H9 (cell line): ENCODE results near the gene GFER. TPM values are rescaled to one million over a fixed set of nuclear protein-coding genes. Genes with fewer than 3 reads are reported as not detected.
A peak's percentile ranks its signal among the peaks of the same experiment; 100 is the strongest.

Experiments used
- DNase-seq: peaks from one replicate; pipeline ENCODE4 v3.0.0-alpha.2; 2017
- H2AFZ ChIP-seq: one replicate; pipeline ENCODE4 v1.6.1; 2013; ENCODE audit warnings: mild to moderate bottlenecking, low read length, control low read depth, moderate library complexity
- H2AK5ac ChIP-seq: 2 replicates; pipeline ENCODE4 v1.6.1; 2013; ENCODE audit warnings: low read length, control low read depth, mixed read lengths; ENCODE audit not compliant: insufficient read length
- H2BK120ac ChIP-seq: one replicate; pipeline ENCODE4 v1.6.1; 2013; ENCODE audit warnings: low read depth, mild to moderate bottlenecking, low read length, control low read depth, inconsistent platforms; ENCODE audit not compliant: poor library complexity, severe bottlenecking
- H2BK12ac ChIP-seq: 2 replicates; pipeline ENCODE4 v1.6.1; 2013; ENCODE audit warnings: low read length, control low read depth, mixed read lengths, low read depth; ENCODE audit not compliant: insufficient read length
- H2BK15ac ChIP-seq: 2 replicates; pipeline ENCODE4 v1.6.1; 2013; ENCODE audit warnings: low read depth, low read length, control low read depth
- H2BK20ac ChIP-seq: one replicate; pipeline ENCODE4 v1.6.1; 2013; ENCODE audit warnings: low read depth, mild to moderate bottlenecking, low read length, control low read depth, inconsistent platforms; ENCODE audit not compliant: poor library complexity, severe bottlenecking
- H2BK5ac ChIP-seq: 2 replicates; pipeline ENCODE4 v1.6.1; 2013; ENCODE audit warnings: low read length, control low read depth, mixed read lengths; ENCODE audit not compliant: insufficient read length
- H3K14ac ChIP-seq: 2 replicates; pipeline ENCODE4 v1.6.1; 2013; ENCODE audit warnings: low read length, control low read depth; ENCODE audit not compliant: insufficient read depth
- H3K18ac ChIP-seq: 2 replicates; pipeline ENCODE4 v1.6.1; 2013; ENCODE audit warnings: low read depth, mild to moderate bottlenecking, mixed read lengths, low read length, control low read depth; ENCODE audit not compliant: insufficient read length
- H3K23ac ChIP-seq: 2 replicates; pipeline ENCODE4 v1.6.1; 2013; ENCODE audit warnings: low read length, control low read depth, mixed read lengths, low read depth; ENCODE audit not compliant: insufficient read length
- H3K23me2 ChIP-seq: 2 replicates; pipeline ENCODE4 v1.6.1; 2013; ENCODE audit warnings: low read depth, mild to moderate bottlenecking, mixed read lengths, low read length, control low read depth; ENCODE audit not compliant: insufficient read length, poor library complexity, severe bottlenecking
- H3K27ac ChIP-seq: 2 replicates; pipeline ENCODE4 v1.5.1; 2013; ENCODE audit warnings: low read length, control low read depth, mixed read lengths, low read depth; ENCODE audit not compliant: insufficient read length
- H3K27me3 ChIP-seq: 2 replicates; pipeline ENCODE4 v1.6.1; 2013; ENCODE audit warnings: low read length, control low read depth, inconsistent platforms; ENCODE audit not compliant: insufficient read depth
- H3K4ac ChIP-seq: 2 replicates; pipeline ENCODE4 v1.6.1; 2013; ENCODE audit warnings: low read depth, mild to moderate bottlenecking, control low read depth, inconsistent platforms, low read length, moderate library complexity
- H3K4me1 ChIP-seq: 2 replicates; pipeline ENCODE4 v1.6.1; 2013; ENCODE audit warnings: low read length, control low read depth, inconsistent platforms; ENCODE audit not compliant: insufficient read depth
- H3K4me2 ChIP-seq: 2 replicates; pipeline ENCODE4 v1.6.1; 2013; ENCODE audit warnings: low read length, control low read depth, mixed read lengths; ENCODE audit not compliant: insufficient read length, insufficient read depth
- H3K56ac ChIP-seq: 2 replicates; pipeline ENCODE4 v1.6.1; 2013; ENCODE audit warnings: low read depth, mild to moderate bottlenecking, mixed read lengths, low read length, control low read depth; ENCODE audit not compliant: insufficient read length
- H3K79me1 ChIP-seq: 2 replicates; pipeline ENCODE4 v1.6.1; 2013; ENCODE audit warnings: low read depth, mild to moderate bottlenecking, moderate library complexity, low read length, control low read depth, inconsistent platforms; ENCODE audit not compliant: insufficient read depth, poor library complexity, severe bottlenecking
- H3K79me2 ChIP-seq: 2 replicates; pipeline ENCODE4 v1.6.1; 2013; ENCODE audit warnings: low read length, control low read depth, inconsistent platforms; ENCODE audit not compliant: insufficient read depth
- H3K9ac ChIP-seq: 2 replicates; pipeline ENCODE4 v1.6.1; 2013; ENCODE audit warnings: low read length, control low read depth, mixed read lengths; ENCODE audit not compliant: insufficient read length; ENCODE audit errors: extremely low read depth
- H3K9me3 ChIP-seq: one replicate; pipeline ENCODE4 v1.6.1; 2013; ENCODE audit warnings: low read depth, low read length, inconsistent platforms; ENCODE audit not compliant: control insufficient read depth
- H3T11ph ChIP-seq: one replicate; pipeline ENCODE4 v1.6.1; 2013; ENCODE audit warnings: mild to moderate bottlenecking, low read length, control low read depth, inconsistent platforms
- H4K20me1 ChIP-seq: one replicate; pipeline ENCODE4 v1.6.1; 2013; ENCODE audit not compliant: control insufficient read depth, insufficient read length, insufficient read depth
- H4K5ac ChIP-seq: 2 replicates; pipeline ENCODE4 v1.6.1; 2013; ENCODE audit warnings: low read depth, mild to moderate bottlenecking, mixed read lengths, low read length, control low read depth; ENCODE audit not compliant: insufficient read length
- H4K8ac ChIP-seq: replicated peaks from 2 replicates; pipeline ENCODE4 v1.6.1; 2013; ENCODE audit warnings: low read length, control low read depth, mixed read lengths, low read depth; ENCODE audit not compliant: insufficient read length
- H4K91ac ChIP-seq: 2 replicates; pipeline ENCODE4 v1.6.1; 2013; ENCODE audit warnings: low read depth, mild to moderate bottlenecking, moderate library complexity, mixed read lengths, low read length, control low read depth; ENCODE audit not compliant: insufficient read length
- H3K27ac Mint-ChIP-seq, 3 experiments: 2 replicates in 2 of 3; 3 replicates in 1 of 3; pipeline ENCODE4 v1.8.0; 2020 to 2021; ENCODE audit warnings: mixed read lengths in 3 of 3, mild to moderate bottlenecking in 1 of 3, moderate library complexity in 1 of 3
- H3K27me3 Mint-ChIP-seq: 2 replicates; pipeline ENCODE4 v1.8.0; 2021; ENCODE audit warnings: low read depth, mild to moderate bottlenecking, moderate library complexity, mixed read lengths
- H3K36me3 Mint-ChIP-seq, 3 experiments: 2 replicates in 2 of 3; 3 replicates in 1 of 3; pipeline ENCODE4 v1.8.0; 2020 to 2021; ENCODE audit warnings: low read depth in 3 of 3, mixed read lengths in 3 of 3; ENCODE audit not compliant: insufficient read depth in 1 of 3
- H3K4me1 Mint-ChIP-seq, 2 experiments: 2 replicates each; pipeline ENCODE4 v1.8.0; 2020; ENCODE audit warnings: mixed read lengths in 2 of 2
- H3K4me3 Mint-ChIP-seq, 2 experiments: 2 replicates in 1 of 2; 3 replicates in 1 of 2; pipeline ENCODE4 v1.8.0; 2020 to 2021; ENCODE audit warnings: mild to moderate bottlenecking in 2 of 2, mixed read lengths in 2 of 2, moderate library complexity in 1 of 2
- H3K9me3 Mint-ChIP-seq, 2 experiments: 2 replicates in 1 of 2; 3 replicates in 1 of 2; pipeline ENCODE4 v1.8.0; 2020; ENCODE audit warnings: mild to moderate bottlenecking in 2 of 2, mixed read lengths in 2 of 2, moderate library complexity in 1 of 2
- WGBS: extraction: QIAGEN DNeasy Blood & Tissue Kit; methylation state at CpG from one replicate; pipeline ENCODE4 v1.1.7; 2013; ENCODE audit warnings: missing lambda C conversion rate, low lambda C conversion rate, mixed read lengths; ENCODE audit not compliant: insufficient read length; ENCODE audit errors: extremely low coverage; 5-methylcytosine and 5-hydroxymethylcytosine counted together
- total RNA-seq: library from RNA; stranded (reverse); gene quantifications from 2 replicates; pipeline ENCODE4 v1.2.1, GENCODE V29; 2021
- TF ChIP-seq, protein P1 (sequence below): fragments of 200-600 bp; sonication (generic); conservative IDR thresholded peaks from 3 replicates; pipeline ENCODE4 v1.8.0; 2021; ENCODE audit warnings: antibody characterized with exemption, mild to moderate bottlenecking

Gene GFER
- total RNA-seq, 1 experiment from 2014 or later: 49.1 TPM

DNA sequence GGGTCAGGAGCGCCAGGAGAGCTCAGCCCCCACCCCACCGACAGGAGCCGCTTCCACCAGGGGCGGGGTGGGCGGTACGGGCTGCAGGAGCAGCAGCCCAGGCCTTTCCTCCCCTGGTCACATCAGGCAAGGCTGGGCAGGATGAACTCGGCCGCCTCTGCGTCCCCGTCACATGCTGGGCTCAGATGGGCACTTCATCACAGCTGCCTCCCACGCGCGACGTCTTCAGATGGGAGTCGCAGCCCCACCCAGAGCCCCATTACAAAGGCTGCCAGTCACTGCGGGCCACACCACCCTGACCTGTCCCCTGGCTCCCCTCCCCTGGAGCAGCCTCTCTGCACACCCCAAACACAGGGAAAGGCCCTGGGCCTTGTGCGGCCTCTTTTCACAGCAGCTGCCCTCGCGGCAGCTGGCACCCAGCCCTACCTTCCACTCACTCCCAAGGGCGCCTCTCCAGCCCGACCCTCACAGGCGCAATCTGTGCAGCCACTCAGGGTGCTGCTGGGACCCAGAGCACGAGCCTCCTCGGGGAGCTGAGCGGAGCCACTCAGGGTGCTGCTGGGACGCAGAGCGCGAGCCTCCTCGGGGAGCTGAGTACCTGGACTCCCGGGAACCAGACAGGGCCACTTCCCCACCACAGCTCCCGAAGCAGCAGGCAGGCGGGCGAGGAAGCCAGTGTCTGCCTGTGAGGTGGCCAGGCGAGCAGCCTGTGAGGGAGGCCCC lies 21.0 kb downstream of the GFER start:
- Histone ChIP-seq H2AK5ac (no peak overlapping the region), H2BK5ac (no peak overlapping the region), H3K18ac (no peak overlapping the region), H3K14ac (no peak overlapping the region), H4K8ac (no peak overlapping the region), H2AFZ (no peak overlapping the region), H3K4me1 (peaks cover 2% of the 10 kb centered on the region; the same call in 1 of the 2 replicates), H2BK12ac (no peak overlapping the region), H4K91ac (no peak overlapping the region), H3K56ac (no peak overlapping the region), H3K4me2 (no peak overlapping the region), H3K23ac (no peak overlapping the region), H3K9me3 (no peaks in the 10 kb centered on the region), H2BK15ac (no peak overlapping the region), H4K5ac (no peak overlapping the region), H3K23me2 (peaks cover 6% of the 10 kb centered on the region), H4K20me1 (no peaks in the 10 kb centered on the region), H3K27me3 (no peaks in the 10 kb centered on the region), H3K79me1 (peaks cover 24% of the 10 kb centered on the region), H3K9ac (no peak overlapping the region), H2BK120ac (no peak overlapping the region), H2BK20ac (no peak overlapping the region), H3K79me2 (peaks cover 26% of the 10 kb centered on the region; the same call in 1 of the 2 replicates), H3T11ph (no peak overlapping the region), H3K4ac (no peak overlapping the region), H3K27ac (no peak overlapping the region)
- WGBS: no CpG with 5 or more reads among the region's 34 CpGs
- Mint-ChIP-seq H3K27me3 (no peaks in the 10 kb centered on the region), H3K9me3 (no peaks in the 10 kb centered on the region; a peak in 1 of 5 replicates), H3K4me3 (no peak overlapping the region), H3K4me1 (peaks cover 18 to 30% of the 10 kb centered on the region in 2 experiments), H3K36me3 (peaks cover 18 to 39% (median 38%) of the 10 kb centered on the region in 3 experiments), H3K27ac (peak overlapping the region in 1 of 3 experiments; percentile 28; a peak in 1 of 7 replicates)
- no peak for DNase-seq
- TF ChIP-seq, protein P1, sequence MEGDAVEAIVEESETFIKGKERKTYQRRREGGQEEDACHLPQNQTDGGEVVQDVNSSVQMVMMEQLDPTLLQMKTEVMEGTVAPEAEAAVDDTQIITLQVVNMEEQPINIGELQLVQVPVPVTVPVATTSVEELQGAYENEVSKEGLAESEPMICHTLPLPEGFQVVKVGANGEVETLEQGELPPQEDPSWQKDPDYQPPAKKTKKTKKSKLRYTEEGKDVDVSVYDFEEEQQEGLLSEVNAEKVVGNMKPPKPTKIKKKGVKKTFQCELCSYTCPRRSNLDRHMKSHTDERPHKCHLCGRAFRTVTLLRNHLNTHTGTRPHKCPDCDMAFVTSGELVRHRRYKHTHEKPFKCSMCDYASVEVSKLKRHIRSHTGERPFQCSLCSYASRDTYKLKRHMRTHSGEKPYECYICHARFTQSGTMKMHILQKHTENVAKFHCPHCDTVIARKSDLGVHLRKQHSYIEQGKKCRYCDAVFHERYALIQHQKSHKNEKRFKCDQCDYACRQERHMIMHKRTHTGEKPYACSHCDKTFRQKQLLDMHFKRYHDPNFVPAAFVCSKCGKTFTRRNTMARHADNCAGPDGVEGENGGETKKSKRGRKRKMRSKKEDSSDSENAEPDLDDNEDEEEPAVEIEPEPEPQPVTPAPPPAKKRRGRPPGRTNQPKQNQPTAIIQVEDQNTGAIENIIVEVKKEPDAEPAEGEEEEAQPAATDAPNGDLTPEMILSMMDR: no peak
